Measurements from ENCODE around the gene TSPAN10.
A peak's percentile ranks its signal among the peaks of the same experiment; 100 is the strongest.

Gene TSPAN10

GRCh38 chr17:81635973-81636504, 957 bp upstream of the TSPAN10 start:
- no peak for DNase-seq

GRCh38 chr17:81638683-81639082, 1.7 kb downstream of the TSPAN10 start:
- DNase-seq, result no peak

- DNase-seq, result no peak
Measured at GRCh38 chr17:81640011-81640410, 3.0 kb downstream of the TSPAN10 start.

GRCh38 chr17:81641825-81642489, 5.0 kb downstream of the TSPAN10 start:
- DNase-seq, result no peak

GRCh38 chr17:81644496-81644895, 7.5 kb downstream of the TSPAN10 start:
- no peak for DNase-seq

- no peak for DNase-seq
Measured at GRCh38 chr17:81644976-81645952, 8.3 kb downstream of the TSPAN10 start.

- no peak for DNase-seq
Measured at GRCh38 chr17:81646869-81647600, 10.0 kb downstream of the TSPAN10 start.

- no peak for DNase-seq
Measured at GRCh38 chr17:81647640-81648012, 10.6 kb downstream of the TSPAN10 start.

GRCh38 chr17:81648013-81648706, 11.2 kb downstream of the TSPAN10 start:
- DNase-seq, result no peak

- DNase-seq, result no peak
Measured at GRCh38 chr17:81648707-81649085, 11.7 kb downstream of the TSPAN10 start.

GRCh38 chr17:81650951-81651350, 14.0 kb downstream of the TSPAN10 start:
- no peak for DNase-seq

GRCh38 chr17:81651692-81652091, 14.7 kb downstream of the TSPAN10 start:
- DNase-seq, result no peak

GRCh38 chr17:81652906-81653771, 16.1 kb downstream of the TSPAN10 start:
- peak; percentile 50 for DNase-seq

- no peak for DNase-seq
Measured at GRCh38 chr17:81655378-81656117, 18.6 kb downstream of the TSPAN10 start.

GRCh38 chr17:81656118-81656743, 19.2 kb downstream of the TSPAN10 start, which contains the start of gene PDE6G:
Gene PDE6G (minus strand): TSS chr17:81656542. CDS start chr17:81653305, 3,237 bp downstream.
- no peak for DNase-seq

GRCh38 chr17:81656835-81657234, 19.8 kb downstream of the TSPAN10 start:
- no peak for DNase-seq

GRCh38 chr17:81659038-81659437, 22.0 kb downstream of the TSPAN10 start:
- no peak for DNase-seq

- DNase-seq, result no peak
Measured at GRCh38 chr17:81660441-81660840, 23.4 kb downstream of the TSPAN10 start.

GRCh38 chr17:81662002-81662401, 25.0 kb downstream of the TSPAN10 start:
- no peak for DNase-seq

- no peak for DNase-seq
Measured at GRCh38 chr17:81664051-81664470, 27.1 kb downstream of the TSPAN10 start.
